ENCODE results near the gene CACNG5. TPM values are rescaled to one million over a fixed set of nuclear protein-coding genes. Genes with fewer than 3 reads are reported as not detected.

The CACNG5 gene
- polyA plus RNA-seq, 1 experiment, result not detected

DNA sequence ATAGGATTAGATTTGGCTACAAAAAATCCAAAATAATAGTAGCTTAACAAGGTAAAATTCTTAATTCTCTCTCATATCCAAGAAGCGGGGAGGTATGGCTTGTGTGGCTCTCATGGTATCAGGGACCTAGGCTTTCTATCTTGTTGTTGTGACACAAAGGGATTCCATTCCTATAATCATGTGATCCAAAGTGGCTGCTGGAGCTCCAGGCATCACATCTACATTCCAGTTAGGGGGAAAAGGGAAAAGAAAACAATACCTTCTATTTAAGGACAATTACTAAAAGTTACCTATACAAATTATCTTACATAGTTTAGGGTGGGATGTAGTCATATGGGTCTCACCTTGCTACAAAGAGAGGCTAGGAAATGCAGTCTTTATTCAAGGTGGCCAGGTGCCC, 82.0 kb downstream of the CACNG5 start:
- CTCF ChIA-PET, result interaction anchor here (1.2 to 1.7 kb wide), 2 partner anchors 10 to 17 kb away, joined by 4 to 5 read pairs; no protein-coding TSS in a partner anchor
- no peaks in the 10 kb centered on the region for H3K36me3 ChIP-seq (ENCODE audit: control insufficient read depth, insufficient read depth, low read length)
- peaks cover 20% of the 10 kb centered on the region for H3K27me3 ChIP-seq (ENCODE audit: control insufficient read depth, insufficient read depth, low read length)
- no peak overlapping the region for H3K4me3 ChIP-seq (ENCODE audit: low read depth, low read length)
- DNase-seq (ENCODE audit: low read depth), result no peak
- TF ChIP-seq CTCF (IDR thresholded peaks at IDR 0.05; ENCODE audit: insufficient read depth, low read depth, low read length), result no peak
- POLR2A ChIA-PET, result no interaction called here

- POLR2A ChIA-PET, result interaction anchor here (0.5 kb wide), 1 partner anchor 565 kb away, joined by 13 read pairs; no protein-coding TSS in a partner anchor
- H3K4me3 ChIP-seq (ENCODE audit: low read depth, low read length), result no peak overlapping the region
- TF ChIP-seq CTCF (IDR thresholded peaks at IDR 0.05; ENCODE audit: insufficient read depth, low read depth, low read length), result no peak
- no peak for DNase-seq (ENCODE audit: low read depth)
- no peaks in the 10 kb centered on the region for H3K36me3 ChIP-seq (ENCODE audit: control insufficient read depth, insufficient read depth, low read length)
- CTCF ChIA-PET, result no interaction called here
- peaks cover 14% of the 10 kb centered on the region for H3K27me3 ChIP-seq (ENCODE audit: control insufficient read depth, insufficient read depth, low read length)
These were observed 84.0 kb downstream of the CACNG5 start for GRCh38 chr17:66918896-66919295.

- POLR2A ChIA-PET, result no interaction called here
- H3K36me3 ChIP-seq (ENCODE audit: control insufficient read depth, insufficient read depth, low read length), result no peaks in the 10 kb centered on the region
- CTCF ChIA-PET, result interaction anchor here (0.6 to 1.6 kb wide), 3 partner anchors 29 to 368 kb away, joined by 3 read pairs; no protein-coding TSS in a partner anchor
- no peak for DNase-seq (ENCODE audit: low read depth)
- no peak for TF ChIP-seq CTCF (IDR thresholded peaks at IDR 0.05; ENCODE audit: insufficient read depth, low read depth, low read length)
- H3K4me3 ChIP-seq (ENCODE audit: low read depth, low read length), result no peak overlapping the region
- H3K27me3 ChIP-seq (ENCODE audit: control insufficient read depth, insufficient read depth, low read length), result peaks cover 11% of the 10 kb centered on the region
These were observed 85.5 kb downstream of the CACNG5 start for GRCh38 chr17:66920435-66920834.

- DNase-seq (ENCODE audit: low read depth), result no peak
- POLR2A ChIA-PET, result no interaction called here
These were observed 86.0 kb downstream of the CACNG5 start for GRCh38 chr17:66920950-66921349.

DNA sequence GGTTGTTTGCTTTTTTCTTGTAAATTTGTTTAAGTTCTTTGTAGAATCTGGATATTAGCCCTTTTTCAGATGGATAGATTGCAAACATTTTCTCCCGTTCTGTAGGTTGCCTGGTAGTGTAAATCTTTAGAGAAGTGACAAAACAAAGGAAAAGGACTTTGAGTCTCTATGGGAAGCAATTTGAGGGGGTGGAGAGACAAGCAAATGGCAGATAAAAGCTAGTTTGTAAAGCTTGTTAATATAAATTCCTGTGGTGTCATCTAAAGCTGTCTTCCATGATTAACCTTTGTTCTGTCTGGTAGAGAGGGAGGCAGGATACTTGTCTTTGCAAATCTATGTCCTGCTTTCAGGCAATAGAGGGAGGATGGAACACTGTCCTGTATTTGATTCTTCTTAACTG, 89.0 kb downstream of the CACNG5 start:
- Histone ChIP-seq H3K36me3 (ENCODE audit: control insufficient read depth, insufficient read depth, low read length) (no peaks in the 10 kb centered on the region), H3K4me3 (ENCODE audit: low read depth, low read length) (no peak overlapping the region), H3K27me3 (ENCODE audit: control insufficient read depth, insufficient read depth, low read length) (peaks cover 13% of the 10 kb centered on the region)
- POLR2A ChIA-PET, result no interaction called here
- no peak for TF ChIP-seq CTCF (IDR thresholded peaks at IDR 0.05; ENCODE audit: insufficient read depth, low read depth, low read length)
- CTCF ChIA-PET, result no interaction called here
- no peak for DNase-seq (ENCODE audit: low read depth)

More at GRCh38 chr17:66920950-66921349, 86.0 kb downstream of the CACNG5 start:
- CTCF ChIA-PET, result interaction anchor here (1.6 kb wide), 1 partner anchor 30 kb away, joined by 3 read pairs; no protein-coding TSS in a partner anchor
- Histone ChIP-seq H3K4me3 (ENCODE audit: low read depth, low read length) (no peak overlapping the region), H3K27me3 (ENCODE audit: control insufficient read depth, insufficient read depth, low read length) (peaks cover 10% of the 10 kb centered on the region), H3K36me3 (ENCODE audit: control insufficient read depth, insufficient read depth, low read length) (no peaks in the 10 kb centered on the region)
- TF ChIP-seq CTCF (IDR thresholded peaks at IDR 0.05; ENCODE audit: insufficient read depth, low read depth, low read length), result no peak

All from BJ (cell line).